Upper lobe of left lung (tissue), 6 donors: ENCODE measurements around the gene C10orf105. TPM values are rescaled to one million over a fixed set of nuclear protein-coding genes. Genes with fewer than 3 reads are reported as not detected.

Experiments used
- ATAC-seq, 2 donors: fragments of 200-7000 bp; cut with Tn5 transposase; one replicate each; pipeline ENCODE4 v1.9.1; 2022; ENCODE audit warnings: mild to moderate bottlenecking in 2 of 2, moderate library complexity in 2 of 2; ENCODE audit not compliant: low FRiP score in 2 of 2
- DNase-seq, 2 donors: peaks; one replicate each; pipeline ENCODE4 v3.0.0-alpha.2; 2019 to 2020
- H3K27ac ChIP-seq, 4 donors: fragments of 200-600 bp; sonication (generic); one replicate each; pipeline ENCODE4 v1.5.1; 2016 to 2019
- H3K27me3 ChIP-seq, 4 donors: fragments of 200-600 bp; sonication (generic); one replicate each; pipeline ENCODE4 v1.5.1; 2017 to 2019
- H3K36me3 ChIP-seq, 4 donors: fragments of 200-600 bp; sonication (generic); one replicate each; pipeline ENCODE4 v1.5.1; 2016 to 2019
- H3K4me1 ChIP-seq, 4 donors: fragments of 200-600 bp; sonication (generic); one replicate each; pipeline ENCODE4 v1.5.1; 2018 to 2019
- H3K4me3 ChIP-seq, 4 donors: fragments of 200-600 bp; sonication (generic); one replicate each; pipeline ENCODE4 v1.5.1; 2017 to 2019; ENCODE audit warnings: mild to moderate bottlenecking in 2 of 4, moderate library complexity in 1 of 4
- H3K9me3 ChIP-seq, 4 donors: fragments of 200-600 bp; sonication (generic); one replicate each; pipeline ENCODE4 v1.5.1; 2018 to 2019
- EP300 ChIP-seq, 4 donors: sonication (generic); formaldehyde crosslinking; IDR thresholded peaks; one replicate each; pipeline ENCODE4 v1.5.1; 2017; ENCODE audit warnings: antibody characterized with exemption in 4 of 4, control low read depth in 2 of 4
- POLR2A ChIP-seq, 4 donors: fragments of 450-650 bp; IDR thresholded peaks; one replicate each; pipeline ENCODE4 v1.5.1; 2016 to 2017; ENCODE audit warnings: antibody characterized with exemption in 4 of 4, mild to moderate bottlenecking in 2 of 4
- POLR2AphosphoS5 ChIP-seq, 2 donors: sonication (generic); formaldehyde crosslinking; IDR thresholded peaks; one replicate each; pipeline ENCODE4 v1.5.1; 2017; ENCODE audit warnings: antibody characterized with exemption in 2 of 2
- WGBS, 2 donors: methylation state at CpG; one replicate each; pipeline ENCODE4 v1.1.5; 2017 to 2018; 5-methylcytosine and 5-hydroxymethylcytosine counted together
- total RNA-seq, 6 donors: library from RNA; depleted of rRNA in 4 of 6; stranded (reverse); fragments of >200 nt in 4 of 6; gene quantifications; one replicate each; pipeline versions ENCODE4 v1.1.0 to v1.2.1, GENCODE V29; 2016 to 2021
- TF ChIP-seq, protein P1 (sequence below), 6 experiments: fragments of 450-650 bp in 4 of 6; fragments of 200-600 bp in 2 of 6; sonication (generic) in 2 of 6; IDR thresholded peaks; one replicate each; pipeline ENCODE4 v1.5.1; 2016 to 2019; ENCODE audit warnings: antibody characterized with exemption in 6 of 6
- donor health status: DM: no; HTN: no; CAD: no; lungs with moderate emphysema.
- donor health status: DM: no; HTN: yes; CAD: no; lungs with severe emphysema.

C10orf105 gene
- total RNA-seq, 6 donors from 2014 or later, result 0.15 to 1.0 (median 0.44) TPM; not detected in 1

DNA sequence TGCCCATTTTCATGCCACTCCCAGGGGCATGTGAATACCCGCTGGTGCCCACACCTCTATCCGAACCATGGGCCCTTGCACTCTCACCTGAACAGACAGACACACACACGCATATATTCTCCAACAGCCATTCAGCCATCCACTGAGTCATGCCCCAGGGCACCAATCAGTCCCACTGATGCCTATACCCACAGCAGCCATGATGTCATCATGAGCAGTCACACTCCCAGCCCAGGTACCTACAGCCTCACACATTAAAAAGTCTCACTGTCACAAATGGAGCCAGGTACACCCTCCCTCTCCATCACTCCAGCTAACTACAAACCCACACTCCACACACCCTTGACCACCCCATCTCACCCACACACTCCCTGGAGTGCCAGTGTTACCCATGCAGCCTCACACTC, 41.5 kb upstream of the C10orf105 start:
- Histone ChIP-seq H3K4me1 (peaks cover 68 to 85% (median 82%) of the 10 kb centered on the region in 4 donors), H3K4me3 (no peak overlapping the region), H3K27ac (peak overlapping the region in 3 of 4 donors; percentile 18 to 41 (median 27)), H3K9me3 (no peaks in the 10 kb centered on the region), H3K27me3 (no peaks in the 10 kb centered on the region), H3K36me3 (peaks cover 2 to 66% (median 18%) of the 10 kb centered on the region in 4 donors)
- 92 to 94% methylated on average over 3 of the region's 3 CpGs for WGBS, 2 donors
- TF ChIP-seq, protein P1, sequence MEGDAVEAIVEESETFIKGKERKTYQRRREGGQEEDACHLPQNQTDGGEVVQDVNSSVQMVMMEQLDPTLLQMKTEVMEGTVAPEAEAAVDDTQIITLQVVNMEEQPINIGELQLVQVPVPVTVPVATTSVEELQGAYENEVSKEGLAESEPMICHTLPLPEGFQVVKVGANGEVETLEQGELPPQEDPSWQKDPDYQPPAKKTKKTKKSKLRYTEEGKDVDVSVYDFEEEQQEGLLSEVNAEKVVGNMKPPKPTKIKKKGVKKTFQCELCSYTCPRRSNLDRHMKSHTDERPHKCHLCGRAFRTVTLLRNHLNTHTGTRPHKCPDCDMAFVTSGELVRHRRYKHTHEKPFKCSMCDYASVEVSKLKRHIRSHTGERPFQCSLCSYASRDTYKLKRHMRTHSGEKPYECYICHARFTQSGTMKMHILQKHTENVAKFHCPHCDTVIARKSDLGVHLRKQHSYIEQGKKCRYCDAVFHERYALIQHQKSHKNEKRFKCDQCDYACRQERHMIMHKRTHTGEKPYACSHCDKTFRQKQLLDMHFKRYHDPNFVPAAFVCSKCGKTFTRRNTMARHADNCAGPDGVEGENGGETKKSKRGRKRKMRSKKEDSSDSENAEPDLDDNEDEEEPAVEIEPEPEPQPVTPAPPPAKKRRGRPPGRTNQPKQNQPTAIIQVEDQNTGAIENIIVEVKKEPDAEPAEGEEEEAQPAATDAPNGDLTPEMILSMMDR (IDR thresholded peaks at IDR 0.05), result no peak
- TF ChIP-seq POLR2A (IDR thresholded peaks at IDR 0.05), result no peak
- TF ChIP-seq EP300 (IDR thresholded peaks at IDR 0.05), result no peak
- TF ChIP-seq POLR2AphosphoS5 (IDR thresholded peaks at IDR 0.05), result no peak
- DNase-seq (no peak), ATAC-seq (no peak)

DNA sequence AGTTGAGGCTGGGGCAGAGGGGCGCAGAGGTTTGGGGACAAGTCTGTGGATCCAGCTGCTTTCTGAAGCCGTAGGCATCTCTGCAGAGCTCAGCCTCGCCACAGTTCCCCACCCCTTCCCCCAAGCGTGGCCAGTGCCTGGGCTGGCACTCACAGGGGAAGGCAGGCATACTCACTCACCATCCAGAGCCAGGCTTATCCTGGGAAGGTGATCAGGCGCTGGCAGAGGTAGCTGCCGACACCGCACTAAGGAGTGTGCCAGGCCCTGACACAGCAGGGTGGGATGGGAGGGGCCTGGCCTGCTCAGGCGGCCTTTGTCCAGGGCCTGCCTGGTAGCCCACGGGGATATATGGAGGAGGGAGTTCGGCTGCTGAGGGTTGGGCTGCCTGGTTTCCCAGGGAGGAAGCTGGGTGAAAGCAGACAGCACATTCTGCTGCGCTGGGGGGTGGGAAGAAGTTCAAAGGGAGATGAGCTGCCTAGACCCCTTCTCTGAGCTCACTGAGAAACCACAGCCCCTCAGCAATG, 37.9 kb upstream of the C10orf105 start:
- peak overlapping the region; percentile 81 to 90 (median 86) for H3K27ac ChIP-seq
- TF ChIP-seq POLR2AphosphoS5 (IDR thresholded peaks at IDR 0.05) (no peak), POLR2A (IDR thresholded peaks at IDR 0.05) (no peak), EP300 (IDR thresholded peaks at IDR 0.05) (no peak)
- TF ChIP-seq, protein P1 (IDR thresholded peaks at IDR 0.05), result no peak
- ATAC-seq (no peak), DNase-seq (no peak)
- H3K36me3 ChIP-seq, result peaks cover 2 to 80% (median 24%) of the 10 kb centered on the region in 4 donors
- no peaks in the 10 kb centered on the region for H3K9me3 ChIP-seq
- H3K27me3 ChIP-seq, result no peaks in the 10 kb centered on the region
- 44 to 63% methylated on average over 11 of the region's 11 CpGs for WGBS, 2 donors
- peaks cover 65 to 80% (median 76%) of the 10 kb centered on the region in 4 donors for H3K4me1 ChIP-seq
- no peak overlapping the region for H3K4me3 ChIP-seq

DNA sequence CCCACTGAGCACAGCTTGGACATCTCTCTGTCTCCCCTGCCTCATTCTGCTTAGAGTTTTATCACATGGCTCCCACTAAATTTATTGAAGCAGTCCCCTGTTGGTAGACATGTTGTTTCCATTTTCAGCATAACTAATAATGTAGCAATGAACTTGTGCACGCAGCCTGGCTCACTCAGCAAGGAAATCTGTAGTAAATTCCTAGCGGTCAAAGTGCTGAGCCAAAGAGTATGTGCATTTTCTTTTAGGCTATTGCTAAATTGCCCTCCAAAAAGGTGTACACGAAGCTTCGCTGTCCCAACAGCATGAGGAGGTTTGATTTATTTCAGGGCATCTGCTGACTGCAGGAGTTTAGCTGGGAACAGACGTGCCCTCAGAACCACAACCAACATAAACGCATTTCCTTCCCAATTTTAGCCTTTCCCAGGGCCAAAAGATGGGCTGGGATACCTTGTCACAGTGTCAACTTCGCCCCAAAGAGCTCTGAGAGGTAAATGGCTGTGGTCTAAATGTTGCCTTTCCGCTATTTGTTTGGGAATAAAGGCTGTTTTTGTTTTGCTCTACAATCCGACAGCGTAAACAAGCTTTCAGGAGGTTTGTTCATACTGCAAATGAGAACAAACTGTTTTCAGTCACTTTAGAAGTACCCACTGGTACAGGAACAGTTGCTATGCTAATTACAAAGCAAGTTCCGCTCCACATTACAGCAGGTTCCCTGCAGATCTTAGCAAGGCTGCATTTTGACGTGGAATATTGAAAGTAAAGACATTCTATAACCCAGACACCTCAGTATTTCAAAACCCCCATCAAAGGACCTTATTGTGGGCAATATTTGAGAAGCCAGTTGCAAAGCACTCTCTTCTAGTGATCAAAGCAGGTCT, 37.0 kb upstream of the C10orf105 start:
- Histone ChIP-seq H3K36me3 (peaks cover 2 to 81% (median 25%) of the 10 kb centered on the region in 4 donors), H3K4me3 (no peak overlapping the region), H3K27ac (peak overlapping the region; percentile 81 to 90 (median 86)), H3K4me1 (peaks cover 70 to 80% (median 72%) of the 10 kb centered on the region in 4 donors), H3K9me3 (no peaks in the 10 kb centered on the region), H3K27me3 (no peaks in the 10 kb centered on the region)
- DNase-seq (no peak), ATAC-seq (no peak)
- TF ChIP-seq, protein P1 (IDR thresholded peaks at IDR 0.05), result no peak
- peak in 1 of 4 donors; percentile 54 for TF ChIP-seq EP300 (IDR thresholded peaks at IDR 0.05)
- TF ChIP-seq POLR2A (IDR thresholded peaks at IDR 0.05), result peak in 1 of 4 donors; percentile 19
- 56 to 70% methylated on average over 12 of the region's 12 CpGs for WGBS, 2 donors

DNA sequence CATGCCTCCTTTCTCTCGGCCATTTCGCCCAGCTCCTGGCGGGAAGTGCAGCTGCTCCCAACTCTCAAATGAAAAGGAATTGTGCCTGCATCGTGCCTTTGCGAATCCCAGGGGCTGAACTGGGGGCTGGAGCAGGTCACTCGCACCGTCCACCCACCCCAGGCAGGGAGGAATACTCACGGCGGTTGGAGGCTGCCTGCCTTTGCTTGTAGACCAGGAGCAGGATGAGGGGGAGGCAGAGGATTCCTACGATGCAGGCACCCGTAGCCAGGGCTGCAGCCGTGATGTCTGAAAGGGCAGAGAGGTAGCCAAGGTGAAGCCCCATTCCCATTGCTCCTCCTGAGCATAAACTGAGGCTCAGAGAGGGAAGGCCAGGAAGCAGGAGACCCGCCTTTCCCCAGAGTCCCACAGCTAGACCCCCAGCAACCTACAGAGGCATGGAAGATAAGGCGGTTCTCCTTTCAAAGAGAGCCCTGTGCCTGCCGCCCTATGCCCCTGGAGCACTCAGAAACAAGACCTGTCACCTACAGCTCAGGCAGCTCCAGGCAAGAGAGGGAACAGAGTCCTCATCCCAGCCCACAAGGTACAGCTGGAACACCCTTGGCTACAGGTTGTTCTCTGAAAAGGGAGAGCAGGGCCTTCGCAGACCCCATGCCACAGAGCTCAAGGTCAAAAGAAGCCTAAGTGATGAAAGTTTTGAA, 35.8 kb upstream of the C10orf105 start:
- H3K4me1 ChIP-seq, result peaks cover 64 to 82% (median 67%) of the 10 kb centered on the region in 4 donors
- no peaks in the 10 kb centered on the region for H3K27me3 ChIP-seq
- 86 to 95% methylated on average over 10 to 16 of the region's 16 CpGs for WGBS, 2 donors
- no peaks in the 10 kb centered on the region for H3K9me3 ChIP-seq
- H3K36me3 ChIP-seq, result peaks cover 3 to 81% (median 24%) of the 10 kb centered on the region in 4 donors
- H3K27ac ChIP-seq, result peak overlapping the region; percentile 81 to 90 (median 86)
- no peak for TF ChIP-seq EP300 (IDR thresholded peaks at IDR 0.05)
- TF ChIP-seq, protein P1 (IDR thresholded peaks at IDR 0.05), result no peak
- no peak for TF ChIP-seq POLR2A (IDR thresholded peaks at IDR 0.05)
- DNase-seq (no peak), ATAC-seq (no peak)
- no peak overlapping the region for H3K4me3 ChIP-seq
